Stomach (tissue), 4 donors: Measurements from ENCODE around the gene BTBD10.

ENCODE experiments used
- POLR2AphosphoS5 ChIP-seq, 3 donors: sonication (generic); formaldehyde crosslinking; IDR thresholded peaks; one replicate each; pipeline ENCODE4 v1.6.1; 2016; ENCODE audit warnings: antibody characterized with exemption in 3 of 3
- TF ChIP-seq, protein P1 (sequence below), 7 experiments: fragments of 450-650 bp in 4 of 7; fragments of 200-600 bp in 3 of 7; sonication (generic) in 3 of 7; IDR thresholded peaks; one replicate each; pipeline ENCODE4 v1.5.1; 2016 to 2019; ENCODE audit warnings: antibody characterized with exemption in 7 of 7, control low read depth in 2 of 7, mild to moderate bottlenecking in 1 of 7

DNA sequence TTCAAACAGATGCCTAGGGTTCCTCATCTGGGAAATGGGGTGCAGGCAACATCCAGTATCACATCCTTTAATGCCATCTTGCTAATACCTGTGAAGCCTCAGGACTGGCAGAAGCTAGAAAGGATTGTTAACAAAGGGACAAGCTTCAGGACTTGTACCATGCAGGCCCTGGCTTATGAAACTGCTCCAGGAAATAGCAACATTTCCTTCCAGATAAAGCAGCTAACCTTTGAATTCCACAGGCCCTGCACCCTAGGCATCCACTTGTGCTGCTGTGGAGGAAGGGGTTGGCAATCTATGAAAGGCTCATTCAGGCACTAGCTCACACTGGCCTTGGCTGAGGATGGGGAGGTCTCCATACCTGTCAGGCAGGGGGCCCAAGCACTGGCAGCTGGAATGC is 87.2 kb downstream of the BTBD10 start:
- TF ChIP-seq, protein P1, sequence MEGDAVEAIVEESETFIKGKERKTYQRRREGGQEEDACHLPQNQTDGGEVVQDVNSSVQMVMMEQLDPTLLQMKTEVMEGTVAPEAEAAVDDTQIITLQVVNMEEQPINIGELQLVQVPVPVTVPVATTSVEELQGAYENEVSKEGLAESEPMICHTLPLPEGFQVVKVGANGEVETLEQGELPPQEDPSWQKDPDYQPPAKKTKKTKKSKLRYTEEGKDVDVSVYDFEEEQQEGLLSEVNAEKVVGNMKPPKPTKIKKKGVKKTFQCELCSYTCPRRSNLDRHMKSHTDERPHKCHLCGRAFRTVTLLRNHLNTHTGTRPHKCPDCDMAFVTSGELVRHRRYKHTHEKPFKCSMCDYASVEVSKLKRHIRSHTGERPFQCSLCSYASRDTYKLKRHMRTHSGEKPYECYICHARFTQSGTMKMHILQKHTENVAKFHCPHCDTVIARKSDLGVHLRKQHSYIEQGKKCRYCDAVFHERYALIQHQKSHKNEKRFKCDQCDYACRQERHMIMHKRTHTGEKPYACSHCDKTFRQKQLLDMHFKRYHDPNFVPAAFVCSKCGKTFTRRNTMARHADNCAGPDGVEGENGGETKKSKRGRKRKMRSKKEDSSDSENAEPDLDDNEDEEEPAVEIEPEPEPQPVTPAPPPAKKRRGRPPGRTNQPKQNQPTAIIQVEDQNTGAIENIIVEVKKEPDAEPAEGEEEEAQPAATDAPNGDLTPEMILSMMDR (IDR thresholded peaks at IDR 0.05) = no peak
- TF ChIP-seq POLR2AphosphoS5 (IDR thresholded peaks at IDR 0.05) = no peak
